GM18868 (cell line): Measurements from ENCODE around the gene MEIOSIN.
"Not testable (repeated sequence)": the region's sequence is repeated elsewhere in the genome, so short reads cannot be mapped to it uniquely, and the experiment has no call there.

Experiments used
- ATAC-seq: cut with Tn5 transposase; IDR thresholded peaks from one replicate; pipeline ENCODE4 v1.9.1; 2021; ENCODE audit warnings: mild to moderate bottlenecking, moderate library complexity; ENCODE audit not compliant: unreplicated experiment

The MEIOSIN gene

DNA sequence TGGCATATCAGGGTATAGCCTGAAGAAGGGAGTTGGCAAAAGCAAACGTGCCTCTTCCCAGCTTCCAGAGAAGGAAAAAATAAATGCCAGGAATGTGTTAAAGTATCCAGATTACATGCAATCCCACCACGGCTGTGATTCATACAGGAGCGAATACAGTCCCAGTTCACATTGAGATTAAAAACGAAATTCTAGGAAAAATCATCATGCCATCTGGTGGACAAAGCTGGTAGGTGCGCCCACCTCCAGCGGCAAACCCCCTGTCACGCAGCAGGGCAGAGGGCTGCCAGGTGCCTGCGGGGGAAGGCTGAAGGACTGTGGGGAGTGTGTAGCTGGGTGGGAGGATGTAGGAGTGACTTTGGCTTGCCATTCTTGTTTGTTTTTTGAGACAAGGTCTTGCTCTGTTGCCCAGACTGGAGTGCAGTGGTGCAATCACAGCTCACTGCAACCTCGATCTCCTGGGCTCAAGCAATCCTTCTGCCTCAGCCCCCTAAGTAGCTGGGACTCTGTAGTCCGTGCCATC is 65.8 kb downstream of the MEIOSIN start:
- no peak for ATAC-seq

DNA sequence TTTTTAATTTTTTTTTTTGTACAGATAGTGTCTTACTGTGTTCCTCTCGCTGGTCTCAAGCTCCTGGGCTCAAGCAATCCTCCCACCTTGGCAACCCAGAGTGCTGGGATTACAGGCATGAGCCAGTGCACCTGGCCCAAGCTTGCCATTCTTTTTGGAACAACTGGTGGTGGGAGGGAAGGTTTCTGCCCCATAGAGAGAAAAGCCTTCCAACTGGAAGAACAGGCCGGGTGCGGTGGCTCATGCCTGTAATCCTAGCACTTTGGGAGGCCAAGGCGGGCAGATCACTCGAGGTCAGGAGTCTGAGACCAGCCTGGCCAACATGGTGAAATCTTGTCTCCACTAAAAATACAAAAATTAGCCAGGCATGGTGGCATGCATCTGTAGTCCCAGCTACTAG is 66.3 kb downstream of the MEIOSIN start:
- not testable (repeated sequence) for ATAC-seq

DNA sequence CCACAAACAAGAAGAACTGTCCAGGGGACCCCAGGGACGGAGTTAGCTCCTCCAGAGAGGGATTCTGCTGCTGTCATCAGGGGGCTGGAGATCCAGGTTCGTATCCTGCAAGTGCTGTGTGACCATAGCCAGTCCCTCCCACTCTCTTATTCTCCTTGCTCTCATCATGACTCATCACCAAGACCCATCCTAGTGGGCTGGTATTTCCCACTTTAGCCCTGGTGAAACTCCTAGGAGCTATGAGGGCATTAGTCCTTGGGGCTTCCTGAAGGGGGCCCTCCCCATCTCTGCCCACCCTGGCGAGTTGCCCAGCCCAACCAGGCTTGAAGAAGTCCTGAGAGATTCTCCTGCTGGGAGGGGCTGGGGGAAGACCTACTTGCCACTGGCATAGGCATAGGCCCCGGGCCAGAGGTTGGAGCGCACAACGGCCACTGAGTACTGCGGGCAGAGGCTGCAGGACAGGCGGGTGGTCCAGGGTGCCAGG is 66.9 kb downstream of the MEIOSIN start:
- no peak for ATAC-seq

DNA sequence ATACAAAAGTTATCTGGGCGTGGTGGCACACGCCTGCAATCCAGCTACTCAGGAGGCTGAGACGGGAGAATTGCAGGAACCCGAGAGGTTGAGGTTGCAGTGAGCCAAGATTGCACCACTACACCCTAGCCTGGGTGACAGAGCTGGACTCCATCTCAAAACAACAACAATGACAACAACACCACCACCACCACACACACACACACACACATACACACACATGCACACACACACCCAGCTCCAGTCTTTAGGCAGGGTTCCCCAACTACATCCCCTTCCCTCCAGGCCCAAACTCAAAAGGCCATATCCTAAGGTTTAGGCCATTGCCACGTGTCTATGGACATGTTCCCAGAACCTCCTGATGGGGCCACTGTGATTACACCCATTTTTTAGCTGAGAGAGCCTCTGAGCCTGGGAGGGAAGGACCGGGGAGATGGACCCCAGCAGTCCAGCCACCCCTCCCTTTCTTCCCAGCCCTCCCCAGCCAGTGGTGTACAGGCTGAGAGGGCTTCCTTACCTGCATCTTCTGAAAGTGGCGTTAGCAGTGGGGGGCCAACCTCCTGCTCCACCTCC is 68.5 kb downstream of the MEIOSIN start:
- no peak for ATAC-seq

DNA sequence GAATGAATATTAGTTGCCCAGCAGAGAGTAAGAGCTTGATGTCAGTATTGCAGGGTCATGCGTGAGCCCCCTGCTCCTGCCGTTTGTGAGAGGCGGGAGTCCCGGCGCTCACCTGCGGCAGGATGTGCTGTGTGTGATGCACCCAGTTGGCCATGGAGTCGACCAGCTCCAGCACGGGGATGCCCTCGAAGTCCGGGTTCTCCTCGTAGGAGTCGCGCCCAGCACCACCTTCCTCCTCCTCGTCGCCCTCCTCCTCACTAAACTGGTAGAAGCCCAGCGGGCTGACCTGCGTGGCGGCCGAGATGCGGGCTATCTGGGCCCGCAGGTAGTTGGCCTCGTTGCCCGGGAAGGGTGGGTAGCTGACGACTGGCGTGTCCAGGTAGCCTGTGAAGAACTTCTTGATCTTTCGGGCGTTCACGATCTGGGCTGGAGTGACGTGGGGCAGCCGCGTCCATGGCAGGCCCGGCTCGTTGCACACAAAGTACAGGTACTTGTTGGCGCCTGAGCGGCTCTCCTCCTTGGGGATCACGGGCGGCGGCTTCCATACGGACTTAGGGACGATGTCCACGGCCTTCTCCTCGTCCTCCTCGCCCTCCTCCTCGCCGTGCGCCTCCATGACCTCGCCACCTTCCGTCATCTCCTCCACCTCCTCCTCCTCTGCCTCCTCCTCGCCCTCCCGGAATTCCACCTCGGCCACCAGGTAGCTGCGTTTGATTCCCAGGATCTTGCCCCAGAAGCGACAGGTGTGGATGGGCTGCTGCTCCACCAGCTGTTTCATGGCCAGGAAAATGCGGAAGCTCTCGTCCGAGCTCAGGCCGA is 71.1 kb downstream of the MEIOSIN start:
- no peak for ATAC-seq

DNA sequence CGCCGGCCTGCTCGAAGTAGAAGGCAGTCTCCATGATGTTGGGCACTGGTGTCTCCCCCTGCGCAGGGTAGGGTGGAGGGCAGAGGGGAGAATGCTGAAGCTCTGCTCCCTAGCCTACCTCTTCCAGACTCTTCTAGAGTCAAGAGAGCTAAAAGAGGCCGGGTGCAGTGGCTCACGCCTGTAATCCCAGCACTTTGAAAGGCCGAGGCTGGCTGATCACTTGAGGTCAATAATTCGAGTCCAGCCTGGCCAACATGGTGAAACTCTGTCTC is 71.7 kb downstream of the MEIOSIN start:
- ATAC-seq: no peak

DNA sequence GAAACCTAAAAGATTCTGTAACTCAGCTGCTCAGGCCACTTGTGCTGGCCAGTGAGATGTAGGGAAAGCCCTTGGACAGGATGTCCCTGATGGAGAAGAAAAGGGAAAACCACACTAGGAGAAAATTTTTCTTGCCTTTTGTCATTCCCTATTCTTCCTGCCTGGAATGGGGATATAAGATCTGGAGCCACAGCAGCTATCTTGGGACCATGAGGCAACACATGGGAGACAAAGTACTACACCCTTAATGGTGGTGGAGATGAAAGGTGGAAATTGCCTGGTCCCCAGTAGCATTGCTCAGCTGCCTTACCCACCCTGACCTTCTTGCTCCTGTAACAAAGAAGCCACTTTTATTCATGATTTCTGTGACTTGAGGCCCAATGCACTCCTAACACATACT is 72.5 kb downstream of the MEIOSIN start:
- no peak for ATAC-seq

DNA sequence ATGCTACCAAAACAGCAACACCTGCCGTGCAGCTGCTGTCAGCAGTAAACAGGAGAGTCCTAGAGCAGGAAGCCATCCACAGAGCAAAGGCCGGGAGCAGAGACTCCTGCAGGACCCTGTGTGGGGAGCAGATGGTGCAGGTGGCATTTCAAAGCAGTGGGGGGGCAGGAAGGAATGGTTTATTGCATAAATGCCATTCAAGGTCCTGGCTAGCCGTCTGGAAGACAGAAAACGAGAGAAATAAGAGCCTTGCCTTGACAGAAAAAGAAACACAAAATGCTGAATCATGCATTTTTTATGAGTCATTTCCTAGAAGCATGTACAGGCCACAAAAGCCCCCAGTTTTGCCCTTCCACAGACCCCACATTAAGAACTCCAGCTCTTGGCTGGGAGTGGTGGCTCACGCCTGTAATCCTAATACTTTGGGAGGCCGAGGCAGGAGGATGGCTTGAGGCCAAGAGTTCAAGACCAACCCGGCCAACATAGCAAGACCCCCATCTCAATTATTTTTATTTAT is 76.5 kb downstream of the MEIOSIN start:
- ATAC-seq: no peak

DNA sequence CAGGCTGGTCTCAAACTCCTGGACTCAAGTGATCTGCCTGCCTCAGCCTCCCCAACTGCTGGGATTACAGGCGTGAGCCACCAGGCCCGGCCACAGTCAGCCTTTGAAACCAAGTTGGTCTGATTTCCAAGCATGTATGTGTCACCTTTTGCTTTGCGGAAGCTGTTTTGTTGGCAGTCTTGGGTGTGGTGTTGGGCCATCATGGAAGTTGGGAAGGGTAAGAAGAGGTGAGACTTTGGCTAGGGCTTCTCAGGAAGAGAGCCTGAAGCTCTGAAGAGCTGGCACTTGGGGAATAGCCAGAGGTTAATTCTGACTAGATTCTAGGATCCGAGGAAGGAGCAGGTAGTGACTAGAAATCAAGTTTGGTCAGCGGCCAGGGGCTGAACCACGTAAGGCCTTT is 79.1 kb downstream of the MEIOSIN start:
- ATAC-seq: no peak
